NCI-H345 treated with DMSO at 0.1 percent for 48 hours (cell line): ENCODE measurements around the gene MATN3.

Experiments used
- DNase-seq: peaks from one replicate; lab custom pipeline; 2025; ENCODE audit not compliant: unreplicated experiment; lab: John Stamatoyannopoulos, UW

Gene MATN3

DNA sequence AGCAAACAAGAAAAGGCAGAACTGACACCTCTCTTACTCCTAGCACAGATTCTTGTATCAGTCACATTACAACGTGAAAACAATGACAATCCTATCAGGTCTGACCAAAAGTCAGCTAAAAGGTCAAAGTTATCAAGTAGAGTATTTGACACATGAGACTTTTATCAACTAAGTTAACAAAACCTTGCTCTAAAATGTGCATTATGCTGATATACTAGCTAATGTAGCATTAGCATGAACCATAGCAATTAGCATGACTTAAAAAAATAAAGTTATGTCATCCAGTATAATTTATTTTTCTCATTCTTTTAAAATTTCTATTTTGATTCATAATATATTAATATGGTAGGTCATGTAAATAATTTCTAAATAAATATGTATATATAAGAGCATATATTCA lies 69.3 kb downstream of the MATN3 start:
- DNase-seq: no peak

DNA sequence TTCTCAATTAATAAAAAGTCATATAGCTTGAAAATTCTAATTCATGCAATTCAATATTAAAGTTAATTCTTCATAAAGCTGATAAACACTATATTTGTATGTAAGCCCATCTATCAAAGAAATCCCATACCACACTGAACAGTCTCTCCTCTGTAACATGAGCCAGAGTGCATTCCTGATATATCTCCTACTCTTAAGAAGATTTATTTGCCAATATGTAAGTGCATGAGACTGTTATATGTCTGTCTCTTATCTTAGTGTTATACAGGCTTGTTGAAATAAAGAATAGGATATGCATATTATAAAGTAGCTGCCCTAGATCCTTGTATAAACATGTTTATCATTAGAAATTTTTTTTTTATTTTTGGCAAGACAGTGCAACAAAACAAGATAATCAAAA lies 70.3 kb downstream of the MATN3 start:
- no peak for DNase-seq
